Fibroblast of lung (primary cell): Measurements from ENCODE around the gene SLC22A23.

Experiments
- EZH2 ChIP-seq: IDR thresholded peaks from 2 replicates; pipeline ENCODE4 v1.5.1; 2012; ENCODE audit warnings: low read length, control low read depth, mild to moderate bottlenecking; ENCODE audit errors: missing control alignments
- TF ChIP-seq, protein P1 (sequence below), 2 donors: IDR thresholded peaks in 1 of 2; conservative IDR thresholded peaks in 1 of 2; 1 replicate in 1 of 2; 2 replicates in 1 of 2; pipeline ENCODE4 v1.5.1; 2011 to 2012; ENCODE audit warnings: low read length in 2 of 2, control low read depth in 1 of 2, inconsistent platforms in 1 of 2, low read depth in 1 of 2, mild to moderate bottlenecking in 1 of 2

DNA sequence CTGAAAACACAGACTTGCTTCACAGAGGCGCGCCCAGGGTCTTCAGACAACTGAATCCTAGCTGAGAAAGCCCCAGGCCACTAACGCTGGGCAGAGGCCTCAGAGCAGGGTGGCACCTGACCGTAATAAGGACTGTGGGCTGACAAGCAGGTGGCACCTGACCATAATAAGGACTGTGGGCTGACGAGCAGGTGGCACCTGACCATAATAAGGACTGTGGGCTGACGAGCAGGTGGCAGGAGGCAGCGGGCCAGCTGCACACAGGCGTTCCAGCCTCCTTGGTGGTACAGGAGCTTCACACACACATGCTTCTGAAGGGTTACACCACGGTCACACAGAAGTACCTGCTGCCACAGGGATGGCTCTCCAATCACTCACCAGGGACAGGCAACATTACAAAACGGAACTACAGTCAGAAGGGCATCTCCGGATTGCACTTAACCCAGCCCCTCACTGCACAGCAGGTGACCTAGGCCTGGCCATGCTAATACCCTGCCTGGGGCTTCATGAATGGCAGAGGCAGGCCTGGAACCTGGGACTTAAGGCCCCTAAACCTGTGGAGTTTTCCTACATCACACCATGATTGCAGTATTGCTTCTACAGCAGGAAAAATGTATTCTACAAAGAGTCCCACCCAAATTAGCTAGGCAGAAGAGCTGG is 147.3 kb downstream of the SLC22A23 start:
- no peak for TF ChIP-seq EZH2
- TF ChIP-seq, protein P1, sequence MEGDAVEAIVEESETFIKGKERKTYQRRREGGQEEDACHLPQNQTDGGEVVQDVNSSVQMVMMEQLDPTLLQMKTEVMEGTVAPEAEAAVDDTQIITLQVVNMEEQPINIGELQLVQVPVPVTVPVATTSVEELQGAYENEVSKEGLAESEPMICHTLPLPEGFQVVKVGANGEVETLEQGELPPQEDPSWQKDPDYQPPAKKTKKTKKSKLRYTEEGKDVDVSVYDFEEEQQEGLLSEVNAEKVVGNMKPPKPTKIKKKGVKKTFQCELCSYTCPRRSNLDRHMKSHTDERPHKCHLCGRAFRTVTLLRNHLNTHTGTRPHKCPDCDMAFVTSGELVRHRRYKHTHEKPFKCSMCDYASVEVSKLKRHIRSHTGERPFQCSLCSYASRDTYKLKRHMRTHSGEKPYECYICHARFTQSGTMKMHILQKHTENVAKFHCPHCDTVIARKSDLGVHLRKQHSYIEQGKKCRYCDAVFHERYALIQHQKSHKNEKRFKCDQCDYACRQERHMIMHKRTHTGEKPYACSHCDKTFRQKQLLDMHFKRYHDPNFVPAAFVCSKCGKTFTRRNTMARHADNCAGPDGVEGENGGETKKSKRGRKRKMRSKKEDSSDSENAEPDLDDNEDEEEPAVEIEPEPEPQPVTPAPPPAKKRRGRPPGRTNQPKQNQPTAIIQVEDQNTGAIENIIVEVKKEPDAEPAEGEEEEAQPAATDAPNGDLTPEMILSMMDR (conservative IDR thresholded peaks at IDR 0.05 in 1 of 2, IDR thresholded peaks at IDR 0.05 in 1 of 2; ENCODE audit: low read depth in 1 of 2, low read length in 2 of 2) = no peak
